GM21717 (cell line): ENCODE measurements around the gene NOL4L.

Experiments used
- ATAC-seq: cut with Tn5 transposase; IDR thresholded peaks from one replicate; pipeline ENCODE4 v1.9.1; 2021; ENCODE audit warnings: mild to moderate bottlenecking, moderate library complexity; ENCODE audit not compliant: unreplicated experiment

The NOL4L gene

DNA sequence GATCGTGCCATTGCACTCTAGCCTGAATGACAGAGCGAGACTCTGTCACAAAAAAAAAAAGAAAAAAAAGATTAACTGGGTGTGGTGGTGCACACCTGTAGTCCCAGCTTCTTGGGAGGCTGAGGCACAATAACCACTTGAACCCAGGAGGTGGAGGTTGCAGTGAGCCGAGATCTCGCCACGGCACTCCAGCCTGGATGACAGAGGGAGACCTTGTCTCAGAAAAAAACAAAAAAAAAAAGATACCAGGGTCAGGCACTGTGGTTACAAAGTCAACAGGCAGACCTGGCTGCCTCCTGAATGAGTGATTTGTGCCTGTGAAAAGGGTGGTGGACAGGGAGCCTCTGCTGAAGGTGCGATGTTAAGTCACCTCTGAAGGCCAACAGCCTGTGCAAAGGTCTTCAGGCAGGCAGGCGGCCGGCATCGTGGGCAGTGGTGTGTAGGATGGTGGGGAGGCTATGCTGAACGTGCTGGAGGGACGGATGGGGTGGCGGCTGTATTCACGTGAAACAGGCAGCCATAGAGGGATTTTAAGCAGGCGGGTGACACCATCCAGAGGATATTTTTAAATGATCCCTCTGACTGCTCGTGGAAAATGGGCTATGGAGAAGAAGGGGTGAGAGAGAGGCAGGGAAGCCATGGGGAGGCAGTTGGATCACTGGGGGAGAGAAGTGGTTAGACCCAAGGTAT is 41.4 kb downstream of the NOL4L start:
- ATAC-seq: no peak

DNA sequence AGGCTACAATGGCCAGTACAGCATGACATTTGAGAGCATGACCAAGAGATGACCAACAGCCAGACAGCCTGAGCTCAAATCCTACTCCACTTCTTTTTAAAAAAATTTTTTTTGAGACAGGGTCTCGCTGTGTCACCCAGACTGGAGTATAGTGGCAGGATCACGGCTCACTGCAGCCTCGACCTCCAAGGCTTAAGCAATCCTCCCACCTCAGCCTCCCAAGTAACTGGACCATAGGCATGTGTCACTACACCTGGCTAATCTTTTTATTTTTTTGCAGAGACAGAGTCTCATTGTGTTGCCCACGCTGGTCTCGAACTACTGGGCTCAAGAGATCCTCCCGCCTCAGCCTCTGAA is 42.9 kb downstream of the NOL4L start:
- ATAC-seq: no peak

DNA sequence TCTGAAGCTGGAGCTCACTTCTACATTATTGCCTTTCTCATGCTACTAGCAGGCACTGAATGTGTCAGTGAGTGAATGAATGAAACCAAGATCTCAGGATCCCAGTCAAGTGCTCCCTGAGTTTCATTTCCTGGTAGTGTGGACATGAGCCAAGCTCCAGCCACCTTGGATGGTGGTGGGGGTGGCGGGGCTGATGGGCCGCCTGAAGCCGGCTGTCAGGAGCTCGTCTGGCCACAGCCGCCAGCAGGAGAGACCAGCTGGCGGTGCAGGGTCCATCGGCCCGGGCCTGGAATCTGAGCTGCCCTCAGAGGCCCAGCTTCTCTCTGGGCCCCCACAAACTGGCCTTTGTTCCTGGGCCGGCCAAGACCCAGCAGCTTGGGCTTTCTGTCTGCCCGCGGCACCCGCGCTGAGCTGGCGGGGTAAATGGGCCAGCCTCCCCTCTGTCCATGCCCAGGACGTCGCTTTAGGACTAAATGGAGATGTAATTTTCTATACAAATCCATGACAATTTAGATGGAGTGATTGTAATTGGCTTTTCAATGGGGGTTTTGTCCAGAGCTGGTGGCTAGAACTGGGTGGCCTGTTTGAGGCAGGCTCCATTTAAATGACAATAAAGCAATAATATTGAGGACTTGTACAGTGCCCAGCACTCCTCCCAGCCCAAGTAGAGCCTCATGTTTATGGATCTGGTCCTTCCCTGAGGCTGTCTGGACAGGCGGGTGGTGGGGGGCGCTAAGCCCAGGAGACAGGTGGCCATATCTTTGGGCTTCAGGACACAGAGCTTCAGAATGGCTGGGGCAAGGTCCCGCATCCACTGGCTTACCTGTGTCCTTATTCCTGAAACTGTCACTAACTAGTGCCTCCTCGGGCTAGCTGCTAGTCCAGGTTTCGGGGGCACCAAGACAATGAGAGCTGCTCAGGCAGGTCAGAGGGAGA is 43.5 kb downstream of the NOL4L start:
- no peak for ATAC-seq

DNA sequence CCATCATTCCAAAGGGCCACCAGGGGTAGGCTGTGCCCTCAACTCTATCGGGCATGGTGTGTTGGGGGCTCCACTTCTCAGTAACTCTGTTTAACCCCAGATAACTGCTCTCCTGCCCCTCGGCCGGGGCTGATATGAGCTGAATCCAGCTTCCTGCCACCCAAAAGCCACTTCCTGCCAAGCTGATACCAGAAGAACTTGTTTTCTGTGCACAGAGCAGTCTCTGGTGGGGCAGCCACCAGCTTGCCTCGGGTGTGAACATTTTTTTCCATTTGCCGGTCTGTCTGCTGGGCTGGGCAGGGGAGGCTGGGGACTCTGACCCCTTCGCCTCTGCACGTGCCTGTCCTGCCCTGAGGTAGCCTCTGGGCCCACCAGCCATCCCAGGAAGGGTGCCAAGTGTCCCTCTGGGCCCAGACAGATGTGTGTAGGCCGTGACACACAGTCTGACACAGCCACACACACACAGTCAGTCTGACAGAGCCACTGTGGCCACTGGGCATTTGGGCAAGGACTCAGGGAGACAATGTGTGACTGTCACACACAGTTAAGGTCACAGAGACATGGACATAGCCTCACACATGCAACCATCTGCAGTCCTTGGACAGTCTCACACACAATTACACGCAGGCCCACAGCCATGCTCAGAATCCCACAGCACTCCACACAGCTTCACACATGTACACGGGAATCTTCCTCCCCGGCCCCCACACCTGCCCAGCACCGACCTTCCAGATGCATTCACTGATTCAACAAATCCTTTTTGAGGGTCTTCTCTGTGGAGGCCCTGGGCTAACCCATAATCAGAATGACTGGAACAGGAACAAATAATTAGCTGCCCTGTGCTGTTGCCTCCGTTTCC is 45.1 kb downstream of the NOL4L start:
- no peak for ATAC-seq

DNA sequence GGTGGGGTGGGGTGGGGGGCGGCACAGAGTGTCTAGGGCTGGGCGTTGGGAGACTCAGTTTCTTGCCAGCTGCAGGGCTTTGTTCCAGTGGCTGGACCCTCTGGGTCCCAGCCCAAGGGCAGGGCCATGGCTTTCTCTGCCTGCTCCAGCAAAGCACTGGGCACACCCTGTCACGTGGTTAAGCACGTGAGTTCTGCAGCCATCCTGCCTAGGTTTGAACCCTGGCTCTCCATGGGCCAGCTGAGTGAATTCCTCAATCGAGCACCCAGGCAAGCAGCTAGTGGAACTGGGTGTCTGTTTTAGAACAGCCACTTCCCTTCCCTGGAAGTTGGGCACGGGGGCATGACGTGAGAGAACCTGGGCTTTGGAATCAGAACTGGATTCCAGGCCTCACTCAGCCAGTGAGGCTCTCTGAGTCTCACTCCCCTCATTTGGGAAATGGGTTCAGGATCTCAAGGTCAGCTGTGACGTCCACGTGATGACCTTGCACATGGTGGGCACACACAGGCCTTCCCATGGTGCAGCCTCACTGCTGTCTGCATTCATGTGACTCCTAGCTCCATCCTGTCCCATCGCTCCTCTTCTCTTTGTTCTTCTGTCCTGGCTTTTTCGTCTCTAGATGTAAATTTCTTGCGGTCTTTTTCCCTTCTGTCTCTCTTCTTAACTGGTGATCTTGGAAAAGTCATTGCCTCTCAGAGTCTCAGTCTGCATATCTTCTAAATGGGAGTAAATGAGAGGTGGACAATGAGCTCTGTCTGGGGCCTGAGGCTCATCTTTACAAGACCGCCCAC is 45.9 kb downstream of the NOL4L start:
- no peak for ATAC-seq

DNA sequence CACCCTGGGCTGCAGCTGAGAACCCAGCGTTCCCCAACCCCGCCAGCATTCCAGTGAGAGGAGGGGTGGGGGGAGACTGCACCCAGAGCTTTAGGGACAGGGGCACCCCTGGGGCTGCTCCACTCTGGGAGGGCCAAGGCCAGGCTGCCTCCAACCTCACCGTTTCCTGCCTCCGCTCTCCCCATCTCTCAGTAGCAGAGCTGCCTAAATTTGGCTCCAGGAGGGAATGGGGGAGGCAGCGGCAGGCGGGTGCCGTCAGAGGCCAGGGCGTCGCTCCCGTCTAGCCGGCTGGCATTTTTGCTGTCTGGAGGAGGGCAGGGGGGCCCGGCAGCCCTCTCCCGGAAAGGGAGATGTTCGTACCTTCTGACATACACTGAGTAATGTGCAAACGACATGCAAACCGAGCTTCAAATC is 46.6 kb downstream of the NOL4L start:
- ATAC-seq: no peak

DNA sequence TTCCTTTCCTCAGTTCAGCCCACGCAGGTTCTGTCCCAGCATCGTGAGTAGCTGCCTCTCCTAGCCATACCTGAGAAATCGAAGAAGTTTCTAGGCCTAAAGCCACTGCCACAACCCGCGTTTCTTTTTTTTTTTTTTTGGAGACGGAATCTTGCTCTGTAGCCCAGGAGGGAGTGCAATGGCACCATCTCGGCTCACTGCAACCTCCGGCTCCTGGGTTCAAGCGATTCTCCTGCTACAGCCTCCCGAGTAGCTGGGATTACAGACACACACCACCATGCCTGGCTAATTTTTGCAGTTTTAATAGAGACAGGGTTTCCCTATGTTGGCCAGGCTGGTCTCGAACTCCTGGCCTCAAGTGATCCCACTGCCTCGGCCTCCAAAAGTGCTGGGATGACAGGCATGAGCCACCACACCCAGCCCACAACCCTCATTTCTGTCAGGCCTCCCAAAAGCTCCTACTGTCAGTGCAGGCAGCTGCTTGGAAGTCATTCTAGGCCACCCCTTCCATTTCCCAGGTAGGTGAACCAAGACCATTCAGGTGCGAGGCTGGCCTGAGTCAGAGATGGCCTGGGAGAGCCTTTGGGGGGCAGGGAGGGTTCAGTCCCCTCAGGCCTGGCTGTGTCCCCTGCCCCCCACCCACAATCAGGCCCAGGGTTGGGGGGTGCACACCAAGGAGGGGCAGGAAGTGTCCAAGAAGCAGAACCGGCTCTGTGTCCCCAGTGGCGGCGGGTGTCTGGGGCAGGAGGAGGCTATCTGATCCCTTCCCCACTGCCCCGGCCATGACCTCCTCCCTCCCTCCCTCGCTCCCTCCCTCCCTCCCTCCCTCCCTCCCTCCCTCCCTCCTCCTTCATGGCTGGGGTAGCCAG is 47.2 kb downstream of the NOL4L start:
- ATAC-seq: no peak

DNA sequence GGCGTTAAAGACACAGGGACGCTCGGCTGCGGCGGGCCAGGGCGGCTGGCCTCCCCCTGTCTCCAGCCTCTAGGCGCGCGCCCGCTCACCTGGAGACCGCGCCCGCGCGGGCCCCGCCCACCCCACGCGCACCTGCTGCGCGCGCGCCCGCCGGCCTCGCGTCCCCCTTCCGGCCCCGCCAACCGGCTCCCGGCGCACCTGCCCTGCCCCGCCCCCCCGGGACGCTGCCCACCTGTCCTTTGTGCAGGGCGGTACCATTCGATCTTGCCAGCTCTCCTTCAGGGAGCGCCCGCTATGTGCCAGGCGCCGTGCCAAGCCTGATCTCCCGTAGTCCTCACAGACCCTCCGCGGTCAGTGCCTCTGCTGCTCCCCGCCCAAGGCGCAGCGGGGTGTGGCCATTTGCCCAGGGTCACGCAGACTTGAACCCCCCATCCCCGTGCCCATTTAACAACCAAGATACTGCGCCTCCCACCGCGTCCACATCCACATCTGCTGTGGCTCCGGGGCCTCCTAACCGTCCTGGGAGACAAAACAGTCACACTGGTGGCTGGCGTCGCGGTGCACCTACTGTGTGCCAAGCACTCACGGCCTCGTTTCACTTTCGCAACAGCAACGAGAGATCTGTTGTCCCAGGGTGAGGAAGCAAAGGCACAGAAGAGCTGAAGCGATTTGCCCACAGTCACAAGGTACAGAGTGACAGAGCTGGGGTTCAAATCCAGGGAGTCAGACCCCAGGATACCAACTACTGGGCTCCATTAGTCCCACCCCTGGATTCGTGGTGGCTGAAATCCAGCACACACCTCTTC is 48.1 kb downstream of the NOL4L start:
- ATAC-seq: no peak

DNA sequence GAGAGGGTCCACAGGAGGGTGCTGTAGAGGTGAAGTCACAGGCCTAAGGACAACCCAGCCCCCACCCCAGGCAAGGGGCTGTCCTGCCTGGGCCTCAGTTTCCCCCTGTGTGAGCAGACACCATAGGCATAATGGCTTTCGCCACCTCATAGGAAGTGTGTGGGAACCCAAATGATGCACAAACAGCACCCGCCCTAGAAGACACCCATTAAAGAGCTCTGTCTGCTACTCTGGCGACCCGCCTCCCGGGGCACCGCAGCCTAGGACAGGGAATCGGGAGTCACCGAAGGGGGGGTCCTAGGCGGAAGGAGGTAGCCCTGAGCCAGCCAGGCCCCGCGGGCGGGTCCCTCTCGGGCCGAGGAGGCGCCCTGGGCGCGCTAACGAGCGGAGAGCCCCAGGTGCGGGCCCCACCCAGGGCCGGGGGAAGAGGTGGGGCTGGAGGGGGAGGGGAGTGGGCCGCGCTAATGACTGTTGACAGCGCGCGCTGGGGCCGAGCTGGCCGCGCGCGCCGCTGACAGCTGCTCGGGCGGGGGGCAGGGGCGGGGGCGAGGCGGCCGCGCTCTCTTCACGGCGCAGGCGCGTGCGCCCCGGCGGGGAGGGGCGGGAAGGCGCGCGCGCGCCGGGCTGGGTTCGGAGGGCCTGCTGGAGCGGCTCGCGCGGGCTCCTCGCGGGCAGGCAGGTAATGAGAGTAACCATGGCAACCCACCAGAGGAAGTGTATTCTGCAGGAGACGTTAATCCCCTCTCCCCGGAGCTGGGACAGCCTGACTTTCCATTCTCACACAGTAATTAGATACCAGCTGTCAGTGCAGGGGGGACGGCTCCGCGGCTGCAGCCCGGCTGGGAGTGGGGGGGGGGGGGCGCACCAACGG is 48.9 kb downstream of the NOL4L start:
- no peak for ATAC-seq

DNA sequence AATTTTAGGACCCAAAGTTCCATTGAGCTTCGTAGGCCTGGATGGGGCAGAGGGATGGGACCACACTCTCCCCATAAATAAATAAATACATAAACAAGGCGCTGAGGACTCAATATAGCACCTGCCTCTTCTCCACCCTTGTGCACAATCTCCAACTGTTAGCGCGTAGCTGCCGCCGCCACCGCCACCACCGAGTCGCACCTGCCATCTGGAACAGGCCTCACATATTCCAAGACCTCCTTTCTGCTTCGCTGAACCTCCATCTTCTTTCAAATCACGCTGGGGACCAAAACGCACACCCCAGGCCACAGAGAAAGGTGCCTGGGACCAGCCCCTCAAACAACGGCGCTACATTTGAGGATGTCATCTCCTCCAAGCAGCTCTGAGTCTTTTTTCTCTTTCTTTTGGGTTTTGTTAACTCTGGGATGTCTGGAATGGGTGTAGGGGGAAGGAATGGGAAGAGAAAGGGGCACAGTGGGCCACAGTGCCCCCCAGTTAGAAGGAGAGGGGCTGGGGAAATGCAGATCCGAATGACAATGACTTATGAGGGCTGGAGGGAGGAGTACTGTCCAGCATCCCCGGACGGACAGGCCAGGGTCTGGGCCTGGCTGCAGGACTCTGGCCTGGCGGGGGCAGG is 49.7 kb downstream of the NOL4L start:
- ATAC-seq: no peak

DNA sequence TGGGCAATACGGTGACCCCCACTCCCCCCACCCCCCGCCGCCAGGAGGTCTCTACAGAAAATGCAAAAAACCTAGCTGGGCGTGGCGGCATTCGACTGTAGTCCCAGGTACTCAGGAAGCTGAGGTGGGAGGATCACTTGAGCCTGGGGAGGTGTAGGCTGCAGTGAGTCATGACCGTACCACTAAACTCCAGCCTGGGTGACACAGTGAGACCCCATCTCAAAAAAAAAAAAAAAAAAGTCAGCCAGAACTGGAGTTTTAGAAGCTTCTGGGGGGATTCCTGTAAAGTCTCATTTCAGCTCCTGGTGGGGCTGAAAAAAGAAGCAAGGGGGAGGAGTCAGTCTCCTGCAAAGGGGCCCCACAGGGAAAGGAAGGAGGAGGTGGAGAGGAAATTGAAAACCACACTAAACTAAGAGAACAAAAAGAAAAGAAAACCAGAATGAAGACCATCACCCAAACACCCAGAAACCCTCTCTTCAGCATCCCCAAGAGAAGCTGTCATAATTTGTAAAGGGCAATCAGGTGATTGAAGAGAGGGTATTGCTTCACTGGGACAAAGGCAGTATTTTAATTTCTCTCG is 50.4 kb downstream of the NOL4L start:
- no peak for ATAC-seq

DNA sequence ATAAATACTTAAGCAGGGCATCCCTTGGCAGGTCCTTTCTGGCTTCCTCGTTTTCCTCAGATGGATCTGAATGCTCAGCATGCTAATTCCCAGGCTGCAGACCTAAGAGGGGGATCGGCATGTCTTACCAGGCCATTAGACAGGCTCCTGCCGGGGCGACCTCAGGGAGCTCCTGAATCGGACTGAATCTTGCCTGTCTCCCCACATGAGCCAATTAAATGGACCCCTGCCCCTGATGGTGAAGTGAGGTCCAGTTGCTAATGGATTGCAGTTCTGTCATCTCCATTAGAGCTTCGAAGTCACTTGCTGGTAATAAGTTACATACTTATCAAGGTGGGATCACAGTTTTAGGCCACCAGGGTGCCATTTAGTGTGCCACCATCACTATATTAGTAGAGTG is 51.4 kb downstream of the NOL4L start:
- ATAC-seq: no peak

DNA sequence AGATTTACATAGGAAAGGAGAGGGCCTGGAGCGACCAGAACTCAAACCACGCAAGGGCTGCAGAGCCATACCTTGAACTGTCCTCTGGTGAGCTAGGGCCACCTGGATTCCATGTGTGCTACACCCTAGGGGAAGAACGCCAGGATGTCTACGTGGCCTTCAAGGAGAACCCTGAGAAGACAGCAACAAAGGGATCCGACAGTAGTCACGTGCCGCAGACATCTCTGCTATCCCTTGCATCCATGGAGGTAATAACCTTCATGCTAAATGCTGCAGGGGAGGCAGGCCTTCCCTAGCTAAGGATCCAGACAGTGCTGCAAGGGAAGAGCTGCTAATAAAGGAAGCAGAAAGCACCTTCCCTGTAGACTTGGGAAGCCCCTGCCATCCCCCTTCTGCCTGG is 52.9 kb downstream of the NOL4L start:
- no peak for ATAC-seq

DNA sequence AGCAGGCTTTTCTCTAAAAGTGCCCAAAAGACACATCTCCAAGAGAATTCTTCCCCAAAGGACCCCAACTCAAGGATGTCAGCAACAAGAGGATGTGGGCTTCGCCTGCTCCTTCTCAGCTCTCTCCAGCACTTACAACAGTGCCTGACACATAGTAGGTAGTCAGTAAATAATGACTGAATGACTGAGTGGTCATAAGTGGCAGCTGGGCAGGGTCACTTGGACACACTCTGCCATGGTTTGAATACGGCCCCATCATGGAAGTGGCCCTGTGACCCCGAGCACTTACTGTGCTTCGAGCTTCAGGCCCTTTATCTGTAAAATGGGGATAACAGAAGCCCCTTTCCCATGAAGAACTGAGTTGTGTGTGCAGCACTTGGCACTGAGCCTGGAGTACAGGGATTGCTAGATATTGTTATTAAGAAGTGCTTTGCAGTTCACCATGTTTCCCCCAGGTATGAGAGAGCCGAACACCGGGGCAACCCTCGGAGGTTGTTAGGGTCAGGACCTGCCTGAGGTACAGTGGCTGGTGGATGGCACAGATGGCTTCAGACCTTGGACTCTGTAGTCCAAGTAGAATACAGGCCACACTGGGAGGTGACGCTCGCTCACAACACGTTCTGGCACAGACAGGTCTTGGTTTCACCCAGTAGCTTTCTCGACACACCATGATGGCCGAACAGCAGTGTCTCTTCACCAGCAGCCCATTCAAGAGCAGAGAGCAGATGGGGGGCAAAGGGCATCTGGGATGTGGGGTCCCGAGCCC is 56.0 kb downstream of the NOL4L start:
- no peak for ATAC-seq

DNA sequence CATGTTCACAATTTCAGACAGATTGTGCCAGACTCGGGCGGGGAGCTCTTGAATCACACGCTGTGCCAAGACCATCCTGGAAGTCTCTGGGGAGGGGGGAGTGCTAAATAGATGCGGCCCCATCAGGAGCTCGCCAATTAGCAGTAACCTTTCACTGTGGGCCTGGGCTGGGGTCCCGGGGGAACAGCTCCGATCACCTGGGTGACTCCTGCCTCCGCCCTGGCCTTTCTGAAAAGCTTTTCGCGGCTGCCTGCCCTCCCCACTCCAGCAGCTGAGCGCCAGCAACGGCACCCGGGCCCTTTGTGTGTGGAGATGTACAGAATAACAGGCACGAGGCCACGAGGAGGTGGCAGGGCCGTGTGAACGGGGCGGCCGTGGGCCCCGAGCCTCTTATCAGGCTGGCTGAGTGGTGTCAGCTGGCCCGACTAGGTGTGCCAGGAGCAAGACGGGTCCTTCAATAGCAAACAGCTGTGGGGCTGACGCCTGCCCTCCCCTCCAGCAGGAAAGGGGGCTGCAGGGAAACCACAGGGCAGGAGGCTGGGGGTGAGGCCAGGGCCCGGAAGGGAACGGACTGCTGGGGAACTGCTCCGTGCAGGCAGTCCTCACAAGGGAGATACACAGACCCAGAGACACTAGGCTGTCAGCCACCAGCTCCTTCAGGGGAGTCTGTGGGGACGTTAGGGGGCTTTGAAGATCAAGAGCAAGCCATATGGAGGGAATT is 56.8 kb downstream of the NOL4L start:
- no peak for ATAC-seq
